HUES6 (cell line): ENCODE data around the gene RNF31.
A peak's percentile ranks its signal among the peaks of the same experiment; 100 is the strongest.

ENCODE experiments used
- H3K27ac ChIP-seq: 2 replicates; pipeline ENCODE4 v1.7.0; 2013; ENCODE audit warnings: low read depth, mild to moderate bottlenecking, low read length, inconsistent platforms
- H3K27me3 ChIP-seq: 2 replicates; pipeline ENCODE4 v1.6.1; 2013; ENCODE audit warnings: low read length; ENCODE audit not compliant: control insufficient read depth, insufficient read depth
- H3K36me3 ChIP-seq: 2 replicates; pipeline ENCODE4 v1.6.1; 2013; ENCODE audit warnings: low read length; ENCODE audit not compliant: control insufficient read depth, insufficient read depth
- H3K4me1 ChIP-seq: 2 replicates; pipeline ENCODE4 v1.6.1; 2013; ENCODE audit warnings: low read length; ENCODE audit not compliant: control insufficient read depth, insufficient read depth
- H3K4me3 ChIP-seq: 2 replicates; pipeline ENCODE4 v1.5.1; 2013; ENCODE audit warnings: low read depth, low read length
- H3K9ac ChIP-seq: one replicate; pipeline ENCODE4 v1.6.1; 2013; ENCODE audit warnings: mild to moderate bottlenecking, low read length
- H3K9me3 ChIP-seq: 2 replicates; pipeline ENCODE4 v1.6.1; 2013; ENCODE audit warnings: low read depth, low read length; ENCODE audit not compliant: control insufficient read depth, insufficient read depth

RNF31 gene

GRCh38 chr14:24132061-24132685, 15.1 kb upstream of the RNF31 start:
- peaks cover 10% of the 10 kb centered on the region for H3K4me1 ChIP-seq
- H3K9me3 ChIP-seq: no peaks in the 10 kb centered on the region
- no peak overlapping the region for H3K9ac ChIP-seq
- H3K27ac ChIP-seq: no peak overlapping the region
- no peaks in the 10 kb centered on the region; the same call in 1 of the 2 replicates for H3K27me3 ChIP-seq
- peaks cover under 1% of the 10 kb centered on the region; the same call in 1 of the 2 replicates for H3K36me3 ChIP-seq
- H3K4me3 ChIP-seq: no peak overlapping the region

DNA sequence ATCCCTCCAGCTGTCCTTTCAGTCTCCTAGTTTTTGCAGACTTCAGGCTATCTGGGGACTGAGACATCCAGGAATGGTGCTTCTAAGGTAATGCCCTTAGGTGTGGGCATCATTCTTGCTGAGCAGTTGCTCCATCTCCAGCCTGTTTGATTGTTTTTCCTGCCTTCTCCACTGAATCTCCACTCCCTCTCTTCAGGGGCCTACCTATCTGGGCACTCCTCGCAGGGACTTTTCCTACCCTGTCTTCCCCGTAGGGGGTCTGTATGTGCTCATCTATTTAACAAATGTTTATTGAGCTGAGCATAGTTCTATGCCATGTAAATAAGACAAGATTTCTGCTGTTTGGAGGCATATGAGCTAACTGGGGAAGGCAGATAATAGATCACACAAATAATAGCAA, 14.3 kb upstream of the RNF31 start:
- Histone ChIP-seq H3K27ac (no peak overlapping the region), H3K4me3 (no peak overlapping the region), H3K4me1 (peaks cover 10% of the 10 kb centered on the region), H3K27me3 (no peaks in the 10 kb centered on the region; the same call in 1 of the 2 replicates), H3K36me3 (peaks cover 8% of the 10 kb centered on the region; the same call in 1 of the 2 replicates), H3K9me3 (no peaks in the 10 kb centered on the region), H3K9ac (no peak overlapping the region)

- Histone ChIP-seq H3K9me3 (no peaks in the 10 kb centered on the region), H3K36me3 (peaks cover 16% of the 10 kb centered on the region), H3K27me3 (no peaks in the 10 kb centered on the region; the same call in 1 of the 2 replicates), H3K27ac (no peak overlapping the region), H3K4me3 (no peak overlapping the region), H3K4me1 (peaks cover 10% of the 10 kb centered on the region), H3K9ac (no peak overlapping the region)
Observed at GRCh38 chr14:24133735-24134134, 13.6 kb upstream of the RNF31 start.

GRCh38 chr14:24135584-24135833, 11.8 kb upstream of the RNF31 start:
- no peak overlapping the region for H3K27ac ChIP-seq
- H3K4me1 ChIP-seq: peaks cover 10% of the 10 kb centered on the region
- H3K27me3 ChIP-seq: no peaks in the 10 kb centered on the region; the same call in 1 of the 2 replicates
- peaks cover 27% of the 10 kb centered on the region for H3K36me3 ChIP-seq
- no peak overlapping the region for H3K9ac ChIP-seq
- H3K9me3 ChIP-seq: no peaks in the 10 kb centered on the region
- H3K4me3 ChIP-seq: peak overlapping the region; percentile 96

DNA sequence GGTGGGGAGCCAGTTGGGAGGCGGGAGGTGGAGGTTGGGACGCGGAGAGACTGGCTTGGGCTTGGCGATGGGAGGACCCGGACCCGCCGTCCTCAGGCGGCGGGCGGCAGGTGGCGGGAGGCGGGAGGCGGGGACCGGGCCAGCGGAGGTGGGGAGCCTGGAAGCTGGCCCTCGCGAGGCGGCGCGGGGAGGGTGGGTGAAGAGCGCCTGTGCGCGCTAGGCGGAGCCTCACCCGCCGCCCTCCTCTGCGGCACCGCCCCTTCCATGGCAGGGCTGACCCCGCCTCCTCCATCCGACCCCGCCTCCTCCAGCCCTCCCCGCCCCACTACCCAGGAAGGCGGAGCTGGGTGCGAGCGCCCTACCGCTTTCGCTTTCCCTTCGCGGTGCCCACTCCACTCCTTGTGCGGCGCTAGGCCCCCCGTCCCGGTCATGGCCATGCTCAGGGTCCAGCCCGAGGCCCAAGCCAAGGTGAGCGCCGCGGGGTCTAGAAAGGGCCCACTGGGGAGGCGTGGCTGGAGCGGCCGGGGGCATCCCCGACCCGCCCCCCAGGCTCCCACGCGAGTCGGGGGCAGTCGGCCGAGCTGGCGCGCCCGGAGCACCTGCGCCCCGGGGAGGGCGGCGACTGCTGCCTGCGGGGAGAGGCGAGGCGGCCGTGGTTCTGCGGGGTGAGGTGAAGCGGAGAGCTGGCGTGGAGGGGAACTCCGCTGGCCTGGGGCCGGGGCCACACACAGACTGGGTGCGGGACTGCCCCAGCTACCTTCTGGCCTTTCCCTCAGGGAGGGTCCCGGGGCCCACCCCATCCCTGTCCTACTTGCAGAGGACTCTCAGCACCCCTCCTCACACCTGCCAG, 11.2 kb upstream of the RNF31 start, which contains the start of gene PSME1:
TSS of gene PSME1 (plus strand) at position 361 of the 850 bp plus-strand sequence. CDS start at position 430, 69 bp downstream.
- Histone ChIP-seq H3K27ac (no peak within 1 kb of the TSS), H3K9ac (peak within 1 kb of the TSS; percentile 64), H3K27me3 (no peaks in the 10 kb centered on the region; the same call in 1 of the 2 replicates), H3K4me3 (peak within 1 kb of the TSS; percentile 96), H3K4me1 (peaks cover 10% of the 10 kb centered on the region), H3K36me3 (peaks cover 27% of the 10 kb centered on the region), H3K9me3 (no peaks in the 10 kb centered on the region)

DNA sequence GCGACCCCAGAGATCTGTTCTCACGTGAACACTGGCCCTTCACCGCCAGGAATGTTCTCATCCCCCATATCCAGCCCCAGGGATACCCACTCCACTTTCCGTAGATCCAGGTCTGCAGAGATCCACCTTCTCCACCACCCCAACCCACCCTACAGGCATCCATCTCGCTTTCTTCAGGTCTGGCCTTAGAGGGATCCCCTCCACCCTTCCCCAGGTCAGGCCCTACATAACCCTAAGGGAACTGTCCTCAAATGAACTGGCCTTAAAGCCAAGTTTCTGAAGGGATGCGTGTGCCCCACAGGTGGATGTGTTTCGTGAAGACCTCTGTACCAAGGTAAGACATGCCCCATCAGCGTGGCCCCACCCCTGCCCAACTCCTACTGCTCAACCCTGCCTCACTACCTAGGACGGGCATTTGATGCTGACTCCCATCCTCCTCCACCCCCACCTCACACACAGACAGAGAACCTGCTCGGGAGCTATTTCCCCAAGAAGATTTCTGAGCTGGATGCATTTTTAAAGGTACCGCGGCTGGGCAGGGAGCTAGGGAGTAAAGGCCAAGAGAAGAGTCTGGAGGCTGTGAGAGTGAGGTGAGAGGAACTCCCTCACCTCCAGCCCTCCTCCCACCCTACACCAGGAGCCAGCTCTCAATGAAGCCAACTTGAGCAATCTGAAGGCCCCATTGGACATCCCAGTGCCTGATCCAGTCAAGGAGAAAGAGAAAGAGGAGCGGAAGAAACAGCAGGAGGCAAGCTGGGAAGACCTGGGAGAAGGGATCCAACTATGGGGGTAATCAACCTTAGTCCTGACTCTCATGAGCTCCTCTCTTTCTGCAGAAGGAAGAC, 10.4 kb upstream of the RNF31 start:
- Histone ChIP-seq H3K4me3 (peak overlapping the region; percentile 96), H3K27ac (no peak overlapping the region), H3K27me3 (no peaks in the 10 kb centered on the region; the same call in 1 of the 2 replicates), H3K9me3 (no peaks in the 10 kb centered on the region), H3K36me3 (peaks cover 27% of the 10 kb centered on the region), H3K9ac (peak overlapping the region; percentile 64), H3K4me1 (peaks cover 10% of the 10 kb centered on the region)

GRCh38 chr14:24137529-24138395, 9.5 kb upstream of the RNF31 start:
- H3K9ac ChIP-seq: no peak overlapping the region
- peaks cover 27% of the 10 kb centered on the region for H3K36me3 ChIP-seq
- H3K4me3 ChIP-seq: 0 out of 2 replicates have a peak overlapping the region, but pooled peaks have one; percentile 6
- H3K4me1 ChIP-seq: peaks cover 13% of the 10 kb centered on the region
- H3K9me3 ChIP-seq: no peaks in the 10 kb centered on the region
- no peak overlapping the region for H3K27ac ChIP-seq
- no peaks in the 10 kb centered on the region; the same call in 1 of the 2 replicates for H3K27me3 ChIP-seq

DNA sequence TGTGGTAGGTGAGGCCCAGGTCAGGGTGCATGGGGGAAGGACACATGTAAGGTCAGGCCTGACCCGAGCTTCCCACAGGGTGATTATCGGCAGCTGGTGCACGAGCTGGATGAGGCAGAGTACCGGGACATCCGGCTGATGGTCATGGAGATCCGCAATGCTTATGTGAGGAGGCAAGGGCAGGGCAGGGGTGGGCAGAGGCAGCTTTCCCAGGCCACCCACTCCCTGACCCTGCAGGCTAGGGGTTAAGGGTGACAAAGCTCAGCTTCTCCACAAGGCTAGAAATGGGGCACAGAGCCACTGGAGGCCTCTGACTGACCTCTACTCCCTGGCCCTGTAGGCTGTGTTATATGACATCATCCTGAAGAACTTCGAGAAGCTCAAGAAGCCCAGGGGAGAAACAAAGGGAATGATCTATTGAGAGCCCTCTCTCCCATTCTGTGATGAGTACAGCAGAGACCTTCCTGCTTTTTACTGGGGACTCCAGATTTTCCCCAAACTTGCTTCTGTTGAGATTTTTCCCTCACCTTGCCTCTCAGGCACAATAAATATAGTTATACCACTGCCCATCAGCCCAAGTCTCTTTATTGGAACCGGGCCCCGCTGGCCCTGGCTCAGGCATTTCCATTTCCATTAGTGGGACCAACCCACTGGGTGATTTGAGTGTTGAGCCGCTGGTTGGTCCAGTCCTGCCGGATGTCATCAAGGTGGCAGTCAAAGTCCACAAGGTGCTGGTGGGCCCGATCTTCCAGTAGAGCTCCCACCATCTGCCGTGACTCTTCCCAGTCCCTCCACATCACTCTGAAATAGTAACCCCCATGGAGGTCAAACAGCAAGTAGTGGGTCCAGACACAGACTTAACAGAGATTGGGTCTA, 8.7 kb upstream of the RNF31 start:
- Histone ChIP-seq H3K36me3 (peaks cover 27% of the 10 kb centered on the region), H3K27ac (no peak overlapping the region), H3K9ac (no peak overlapping the region), H3K4me1 (peaks cover 13% of the 10 kb centered on the region), H3K4me3 (no peak overlapping the region), H3K27me3 (no peaks in the 10 kb centered on the region; the same call in 1 of the 2 replicates), H3K9me3 (no peaks in the 10 kb centered on the region)

DNA sequence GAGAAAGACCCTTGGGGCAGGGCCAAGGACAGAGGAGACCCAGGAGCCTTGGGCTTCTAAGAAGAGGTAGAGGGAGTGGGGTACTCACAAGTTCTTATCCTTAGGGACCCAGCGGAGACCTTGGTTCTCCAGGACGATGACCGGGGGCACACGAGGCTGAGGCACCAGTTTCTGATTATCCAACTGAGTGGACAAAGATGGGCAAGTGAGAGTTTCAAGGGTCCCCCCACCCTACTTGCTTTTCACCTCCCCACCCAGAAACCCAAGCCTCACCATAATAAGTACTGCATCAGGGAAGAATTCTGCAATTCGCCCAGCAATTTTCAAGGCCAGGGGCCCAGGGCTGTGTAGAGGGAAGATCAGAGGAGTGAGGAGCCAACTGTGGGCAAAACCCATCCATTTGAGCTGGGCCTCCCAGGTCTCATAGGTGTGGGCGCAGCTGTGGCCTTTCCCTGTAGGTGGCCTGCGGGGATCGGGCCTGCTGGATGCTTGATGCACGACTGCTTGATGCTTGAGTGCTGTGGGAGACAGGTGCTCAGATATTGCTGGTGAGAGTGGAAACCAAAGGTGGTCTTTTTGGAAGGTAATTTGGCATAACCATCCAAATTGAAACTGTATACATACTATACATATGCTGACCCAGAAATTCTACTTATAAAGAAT, 7.9 kb upstream of the RNF31 start:
- H3K9me3 ChIP-seq: no peaks in the 10 kb centered on the region
- H3K27me3 ChIP-seq: no peaks in the 10 kb centered on the region; the same call in 1 of the 2 replicates
- peaks cover 35% of the 10 kb centered on the region for H3K36me3 ChIP-seq
- no peak overlapping the region for H3K27ac ChIP-seq
- peak overlapping the region; percentile 24 for H3K4me3 ChIP-seq
- H3K4me1 ChIP-seq: peaks cover 13% of the 10 kb centered on the region
- H3K9ac ChIP-seq: no peak overlapping the region
